Stimulated activated CD4-positive, alpha-beta T cell treated with anti-CD3 and anti-CD28 coated beads, Interleukin-15, amount 100 ng/mL, for 24 hours (primary cell): ENCODE data around the gene MAD2L2.

Source experiments
- DNase-seq: peaks from one replicate; pipeline ENCODE4 v3.0.0-alpha.2; 2020

The MAD2L2 gene

GRCh38 chr1:11651017-11651416 is 29.9 kb downstream of the MAD2L2 start:
- no peak for DNase-seq

GRCh38 chr1:11650331-11650991 is 30.5 kb downstream of the MAD2L2 start:
- peak; percentile 87 for DNase-seq

- DNase-seq: no peak
Measured at GRCh38 chr1:11649624-11650330, 31.2 kb downstream of the MAD2L2 start.

GRCh38 chr1:11649237-11649623 is 31.7 kb downstream of the MAD2L2 start:
- no peak for DNase-seq

GRCh38 chr1:11648732-11649158 is 32.2 kb downstream of the MAD2L2 start:
- DNase-seq: peak; percentile 62

GRCh38 chr1:11648039-11648438 is 32.9 kb downstream of the MAD2L2 start:
- DNase-seq: no peak

GRCh38 chr1:11647333-11647732 is 33.6 kb downstream of the MAD2L2 start:
- no peak for DNase-seq

- DNase-seq: no peak
Measured at GRCh38 chr1:11646317-11646716, 34.6 kb downstream of the MAD2L2 start.

GRCh38 chr1:11645670-11646265 is 35.2 kb downstream of the MAD2L2 start:
- peak; percentile 91 for DNase-seq

GRCh38 chr1:11645270-11645669 is 35.7 kb downstream of the MAD2L2 start:
- no peak for DNase-seq

- no peak for DNase-seq
Measured at GRCh38 chr1:11643782-11644181, 37.2 kb downstream of the MAD2L2 start.

- DNase-seq: peak; percentile 76
Measured at GRCh38 chr1:11642418-11643017, 38.4 kb downstream of the MAD2L2 start.

- no peak for DNase-seq
Measured at GRCh38 chr1:11641776-11642305, 39.1 kb downstream of the MAD2L2 start.

- DNase-seq: no peak
Measured at GRCh38 chr1:11640944-11641343, 40.0 kb downstream of the MAD2L2 start.

GRCh38 chr1:11640101-11640500 is 40.8 kb downstream of the MAD2L2 start:
- DNase-seq: no peak

GRCh38 chr1:11639372-11639771 is 41.6 kb downstream of the MAD2L2 start:
- no peak for DNase-seq

GRCh38 chr1:11638121-11638520 is 42.8 kb downstream of the MAD2L2 start:
- no peak for DNase-seq

GRCh38 chr1:11634365-11635192 is 46.4 kb downstream of the MAD2L2 start:
- no peak for DNase-seq

- DNase-seq: no peak
Measured at GRCh38 chr1:11629184-11630016, 51.5 kb downstream of the MAD2L2 start.

- DNase-seq: no peak
Measured at GRCh38 chr1:11628767-11629166, 52.2 kb downstream of the MAD2L2 start.

- DNase-seq: no peak
Measured at GRCh38 chr1:11626551-11626950, 54.4 kb downstream of the MAD2L2 start.
